Body of pancreas (tissue), 4 donors: ENCODE data around the gene KIAA1549. TPM values are rescaled to one million over a fixed set of nuclear protein-coding genes. Genes with fewer than 3 reads are reported as not detected.

Experiments used
- ATAC-seq: fragments of 150-250 bp; one replicate; pipeline ENCODE4 v1.9.1; 2016
- DNase-seq, 4 donors: peaks; one replicate each; pipeline ENCODE4 v3.0.0-alpha.2; 2019
- H3K27ac ChIP-seq, 4 donors: fragments of 200-600 bp; sonication (generic); 1 replicate in 3 of 4; 2 replicates in 1 of 4; pipeline versions ENCODE4 v1.5.1 to v1.6.1; 2016 to 2019; ENCODE audit warnings: mild to moderate bottlenecking in 1 of 4, mixed read lengths in 1 of 4, moderate library complexity in 1 of 4
- H3K27me3 ChIP-seq, 2 donors: fragments of 200-600 bp; sonication (generic); one replicate each; pipeline ENCODE4 v1.6.0; 2016; ENCODE audit warnings: mild to moderate bottlenecking in 1 of 2
- H3K36me3 ChIP-seq, 2 donors: fragments of 200-600 bp; sonication (generic); replicated peaks in 1 of 2; 2 replicates each; pipeline ENCODE4 v1.5.1; 2016; ENCODE audit warnings: low read depth in 2 of 2; ENCODE audit not compliant: insufficient read depth in 1 of 2
- H3K4me1 ChIP-seq: fragments of 200-600 bp; sonication (generic); one replicate; pipeline ENCODE4 v1.6.0; 2016
- H3K4me3 ChIP-seq, 2 donors: fragments of 200-600 bp; sonication (generic); 1 replicate in 1 of 2; 2 replicates in 1 of 2; pipeline ENCODE4 v1.5.1; 2016 to 2019
- H3K9me3 ChIP-seq, 3 donors: fragments of 200-600 bp; sonication (generic); 1 replicate in 2 of 3; 2 replicates in 1 of 3; pipeline ENCODE4 v1.5.1; 2016
- CTCF ChIP-seq, 7 experiments: fragments of 450-650 bp in 4 of 7; fragments of 200-600 bp in 3 of 7; sonication (generic) in 3 of 7; IDR thresholded peaks; one replicate each; pipeline ENCODE4 v1.5.1; 2016 to 2019; ENCODE audit warnings: antibody characterized with exemption in 7 of 7
- POLR2A ChIP-seq, 3 donors: fragments of 450-650 bp; IDR thresholded peaks; one replicate each; pipeline ENCODE4 v1.6.1; 2016; ENCODE audit warnings: antibody characterized with exemption in 3 of 3, mild to moderate bottlenecking in 2 of 3
- WGBS, 2 donors: methylation state at CpG; one replicate each; pipeline ENCODE4 v1.1.5; 2017; 5-methylcytosine and 5-hydroxymethylcytosine counted together
- intact Hi-C: fragments of 100-400 bp; cut with DNase I; formaldehyde crosslinking; loops from one replicate; pipeline ENCODE4 v1.15.1; 2023
- total RNA-seq, 2 donors: library from RNA; depleted of rRNA; stranded (reverse); fragments of >200 nt; gene quantifications; one replicate each; pipeline ENCODE4 v1.1.0, GENCODE V29; 2016

KIAA1549 gene
- total RNA-seq, 2 donors from 2014 or later = 5.3 to 6.0 TPM

DNA sequence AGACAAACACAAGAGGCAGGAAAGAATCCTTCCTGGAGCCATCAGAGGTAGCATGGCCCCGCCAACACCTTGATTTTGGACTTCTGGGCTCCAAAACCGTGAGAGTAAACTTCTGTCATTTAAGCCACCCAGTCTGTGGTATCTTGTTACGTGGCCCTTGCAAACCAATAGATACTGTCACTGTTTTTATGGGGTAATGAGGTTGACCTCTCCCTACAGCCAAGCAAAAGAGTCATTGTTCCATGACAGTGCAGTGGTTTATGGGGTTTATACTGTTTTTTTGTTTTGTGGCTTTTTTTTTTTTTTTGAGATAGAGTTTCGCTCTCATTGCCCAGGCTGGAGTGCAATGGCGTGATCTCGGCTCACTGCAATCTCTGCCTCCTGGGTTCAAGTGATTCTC lies 32.8 kb downstream of the KIAA1549 start:
- WGBS, 2 donors = 94 to 95% methylated on average over 6 of the region's 6 CpGs
- DNase-seq = no peak
- ATAC-seq = no peak

GRCh38 chr7:138945821-138946220 lies 35.4 kb downstream of the KIAA1549 start:
- TF ChIP-seq POLR2A (IDR thresholded peaks at IDR 0.05) = no peak
- no peak for TF ChIP-seq CTCF (IDR thresholded peaks at IDR 0.05)
- no peaks in the 10 kb centered on the region for H3K9me3 ChIP-seq
- H3K27me3 ChIP-seq = no peaks in the 10 kb centered on the region
- no peak for ATAC-seq
- H3K27ac ChIP-seq = no peak overlapping the region
- 79% methylated on average over 3 of the region's 3 CpGs for WGBS, 2 donors
- no peak for DNase-seq
- no peaks in the 10 kb centered on the region for H3K36me3 ChIP-seq
- peaks cover 5% of the 10 kb centered on the region for H3K4me1 ChIP-seq
- intact Hi-C loops = no loop called here
- no peak overlapping the region for H3K4me3 ChIP-seq

More for the DNA sequence above, 32.8 kb downstream of the KIAA1549 start:
- intact Hi-C loops = no loop called here
- H3K27me3 ChIP-seq = no peaks in the 10 kb centered on the region
- no peak overlapping the region for H3K4me3 ChIP-seq
- no peaks in the 10 kb centered on the region for H3K36me3 ChIP-seq
- no peaks in the 10 kb centered on the region for H3K9me3 ChIP-seq
- TF ChIP-seq CTCF (IDR thresholded peaks at IDR 0.05) = no peak
- no peak for TF ChIP-seq POLR2A (IDR thresholded peaks at IDR 0.05)
- H3K27ac ChIP-seq = no peak overlapping the region
- H3K4me1 ChIP-seq = peaks cover 20% of the 10 kb centered on the region

- intact Hi-C loops = no loop called here
- no peaks in the 10 kb centered on the region for H3K9me3 ChIP-seq
- H3K27ac ChIP-seq = no peak overlapping the region
- H3K36me3 ChIP-seq = no peaks in the 10 kb centered on the region
- WGBS, 2 donors = 76 to 94% methylated on average over 3 of the region's 3 CpGs
- DNase-seq (no peak), ATAC-seq (no peak)
- TF ChIP-seq POLR2A (IDR thresholded peaks at IDR 0.05) (no peak), CTCF (IDR thresholded peaks at IDR 0.05) (no peak)
- H3K4me3 ChIP-seq = no peak overlapping the region
- no peaks in the 10 kb centered on the region for H3K27me3 ChIP-seq
- H3K4me1 ChIP-seq = peaks cover 5% of the 10 kb centered on the region
Measured at GRCh38 chr7:138945154-138945553, 36.0 kb downstream of the KIAA1549 start.

- WGBS, 2 donors = 82 to 90% methylated on average over 2 of the region's 2 CpGs
- intact Hi-C loops = no loop called here
- no peak for ATAC-seq
- H3K27ac ChIP-seq = no peak overlapping the region
- no peaks in the 10 kb centered on the region for H3K27me3 ChIP-seq
- no peaks in the 10 kb centered on the region for H3K9me3 ChIP-seq
- TF ChIP-seq CTCF (IDR thresholded peaks at IDR 0.05) (no peak), POLR2A (IDR thresholded peaks at IDR 0.05) (no peak)
- no peak overlapping the region for H3K4me3 ChIP-seq
- H3K36me3 ChIP-seq = no peaks in the 10 kb centered on the region
- H3K4me1 ChIP-seq = peaks cover 2% of the 10 kb centered on the region
- DNase-seq = no peak
Measured at GRCh38 chr7:138944592-138944991, 36.6 kb downstream of the KIAA1549 start.

- DNase-seq (no peak), ATAC-seq (no peak)
- Histone ChIP-seq H3K36me3 (no peaks in the 10 kb centered on the region), H3K9me3 (no peaks in the 10 kb centered on the region), H3K4me3 (no peak overlapping the region), H3K4me1 (no peaks in the 10 kb centered on the region), H3K27ac (no peak overlapping the region), H3K27me3 (no peaks in the 10 kb centered on the region)
- no peak for TF ChIP-seq POLR2A (IDR thresholded peaks at IDR 0.05)
- no peak for TF ChIP-seq CTCF (IDR thresholded peaks at IDR 0.05)
- intact Hi-C loops = no loop called here
- WGBS, 2 donors = 90 to 91% methylated on average over 11 of the region's 11 CpGs
Measured at GRCh38 chr7:138943061-138943460, 38.1 kb downstream of the KIAA1549 start.
